H1 (cell line): ENCODE data around the gene TMC4. TPM values are rescaled to one million over a fixed set of nuclear protein-coding genes. Genes with fewer than 3 reads are reported as not detected.

ENCODE experiments used
- CTCF ChIA-PET: fragments of 300-600 bp; sonication (Branson Sonifier 250); formaldehyde crosslinking; loops from one replicate; lab custom pipeline; 2021; ENCODE audit not compliant: partially characterized antibody; lab: Charles Lee
- POLR2A ChIA-PET: fragments of 300-600 bp; sonication (Branson Sonifier 250); formaldehyde crosslinking; loops from one replicate; lab custom pipeline; 2021; ENCODE audit warnings: inconsistent platforms; ENCODE audit not compliant: partially characterized antibody; lab: Charles Lee
- DNase-seq, 2 experiments: peaks; one replicate each; pipeline versions ENCODE4 v3.0.0 to v3.0.0-alpha.2; 2010 to 2022; ENCODE audit warnings: low spot score in 2 of 2, low read depth in 1 of 2, mixed read lengths in 1 of 2
- FAIRE-seq: peaks from 2 replicates; lab custom pipeline; 2011; peaks lifted over from hg19 to GRCh38; lab: Jason Lieb, UNC
- H2AFZ ChIP-seq: 2 replicates; pipeline ENCODE4 v1.8.1; 2012; ENCODE audit warnings: low read length, inconsistent platforms
- H2AK5ac ChIP-seq: 2 replicates; pipeline ENCODE4 v1.6.1; 2013; ENCODE audit warnings: low read depth, low read length
- H2BK120ac ChIP-seq: replicated peaks from 2 replicates; pipeline ENCODE3; 2013; ENCODE audit warnings: low read depth, low read length, inconsistent platforms
- H2BK12ac ChIP-seq: 2 replicates; pipeline ENCODE4 v1.6.1; 2013; ENCODE audit warnings: low read depth, low read length
- H2BK15ac ChIP-seq: 2 replicates; pipeline ENCODE4 v1.6.1; 2013; ENCODE audit warnings: low read length
- H2BK20ac ChIP-seq: 2 replicates; pipeline ENCODE4 v1.6.1; 2013; ENCODE audit warnings: low read length
- H2BK5ac ChIP-seq: 2 replicates; pipeline ENCODE4 v1.6.1; 2013; ENCODE audit warnings: low read depth, low read length
- H3K14ac ChIP-seq: 2 replicates; pipeline ENCODE4 v1.6.1; 2013; ENCODE audit warnings: inconsistent platforms; ENCODE audit not compliant: insufficient read length
- H3K18ac ChIP-seq: 2 replicates; pipeline ENCODE4 v1.6.1; 2013; ENCODE audit warnings: low read length; ENCODE audit errors: extremely low read depth
- H3K23ac ChIP-seq: 2 replicates; pipeline ENCODE4 v1.6.1; 2013; ENCODE audit warnings: inconsistent platforms; ENCODE audit not compliant: insufficient read length
- H3K23me2 ChIP-seq: 2 replicates; pipeline ENCODE4 v1.6.1; 2013; ENCODE audit warnings: low read depth, low read length
- H3K27ac ChIP-seq: 2 replicates; pipeline ENCODE4 v1.6.1; 2011; ENCODE audit warnings: low read depth, low read length, inconsistent platforms
- H3K27me3 ChIP-seq, 4 experiments: replicated peaks in 1 of 4; 1 replicate in 1 of 4; 2 replicates in 3 of 4; pipeline versions ENCODE4 v1.6.1 to v1.8.1; 2011 to 2013; ENCODE audit warnings: low read length in 3 of 4, mild to moderate bottlenecking in 3 of 4, inconsistent platforms in 2 of 4, mixed read lengths in 2 of 4, moderate library complexity in 1 of 4; ENCODE audit not compliant: control insufficient read depth in 3 of 4, insufficient read depth in 3 of 4; ENCODE audit errors: extremely low read depth in 1 of 4
- H3K36me3 ChIP-seq, 4 experiments: 2 replicates each; pipeline versions ENCODE4 v1.6.1 to v1.8.1; 2011 to 2013; ENCODE audit warnings: mild to moderate bottlenecking in 4 of 4, low read length in 3 of 4, moderate library complexity in 2 of 4, control low read depth in 1 of 4, inconsistent platforms in 1 of 4; ENCODE audit not compliant: insufficient read depth in 4 of 4, control insufficient read depth in 2 of 4
- H3K4ac ChIP-seq: replicated peaks from 2 replicates; pipeline ENCODE3; 2013; ENCODE audit warnings: low read length, low read depth, mixed read lengths, inconsistent platforms; ENCODE audit not compliant: insufficient read length
- H3K4me1 ChIP-seq, 4 experiments: replicated peaks in 1 of 4; 1 replicate in 1 of 4; 2 replicates in 3 of 4; pipeline versions ENCODE4 v1.6.1 to v1.8.1; 2011 to 2013; ENCODE audit warnings: low read length in 3 of 4, inconsistent platforms in 2 of 4, mixed read lengths in 1 of 4; ENCODE audit not compliant: insufficient read depth in 4 of 4, control insufficient read depth in 3 of 4
- H3K4me2 ChIP-seq, 2 experiments: 2 replicates each; pipeline versions ENCODE4 v1.6.1 to v1.8.1; 2011 to 2013; ENCODE audit warnings: low read depth in 2 of 2, low read length in 2 of 2, control low read depth in 1 of 2, inconsistent platforms in 1 of 2, mild to moderate bottlenecking in 1 of 2; ENCODE audit not compliant: insufficient read depth in 1 of 2
- H3K4me3 ChIP-seq, 4 experiments: fragments of 200-600, 300-600 bp in 1 of 4; sonication (generic), shearing (Covaris generic), sonication (Bioruptor Twin) in 1 of 4; 2 replicates each; pipeline versions ENCODE4 v1.5.1 to v1.8.1; 2011 to 2016; ENCODE audit warnings: low read length in 4 of 4, low read depth in 3 of 4, control low read depth in 2 of 4, inconsistent platforms in 2 of 4, mild to moderate bottlenecking in 2 of 4, mixed read lengths in 1 of 4, moderate library complexity in 1 of 4; ENCODE audit not compliant: insufficient read depth in 2 of 4; ENCODE audit errors: extremely low read depth in 1 of 4
- H3K56ac ChIP-seq: replicated peaks from 2 replicates; pipeline ENCODE3; 2013; ENCODE audit warnings: low read depth, mild to moderate bottlenecking, mixed read lengths, low read length, inconsistent platforms; ENCODE audit not compliant: insufficient read length
- H3K79me1 ChIP-seq: 2 replicates; pipeline ENCODE4 v1.6.1; 2013; ENCODE audit warnings: low read depth, low read length, control low read depth
- H3K79me2 ChIP-seq, 2 experiments: 2 replicates each; pipeline versions ENCODE4 v1.6.1 to v1.8.1; 2012 to 2013; ENCODE audit warnings: low read length in 2 of 2, mild to moderate bottlenecking in 2 of 2, inconsistent platforms in 1 of 2; ENCODE audit not compliant: insufficient read depth in 2 of 2, control insufficient read depth in 1 of 2
- H3K9ac ChIP-seq, 4 experiments: replicated peaks in 1 of 4; 1 replicate in 1 of 4; 2 replicates in 3 of 4; pipeline versions ENCODE4 v1.6.1 to v1.8.1; 2011 to 2013; ENCODE audit warnings: low read depth in 3 of 4, low read length in 3 of 4, control low read depth in 2 of 4, mild to moderate bottlenecking in 2 of 4, moderate library complexity in 2 of 4, inconsistent platforms in 1 of 4; ENCODE audit errors: extremely low read depth in 1 of 4
- H3K9me3 ChIP-seq, 2 experiments: 2 replicates each; pipeline versions ENCODE4 v1.6.1 to v1.8.1; 2012 to 2013; ENCODE audit warnings: mild to moderate bottlenecking in 2 of 2, moderate library complexity in 2 of 2, control low read depth in 1 of 2, inconsistent platforms in 1 of 2, low read depth in 1 of 2, low read length in 1 of 2, mixed read lengths in 1 of 2; ENCODE audit not compliant: insufficient read depth in 2 of 2
- H4K20me1 ChIP-seq, 2 experiments: replicated peaks in 1 of 2; 2 replicates each; pipeline versions ENCODE3 to v1.8.1; 2011 to 2013; ENCODE audit warnings: inconsistent platforms in 2 of 2, low read length in 2 of 2, mild to moderate bottlenecking in 1 of 2; ENCODE audit not compliant: insufficient read depth in 2 of 2, control insufficient read depth in 1 of 2
- H4K5ac ChIP-seq: 2 replicates; pipeline ENCODE4 v1.6.1; 2013; ENCODE audit warnings: low read length, low read depth, mixed read lengths, inconsistent platforms; ENCODE audit not compliant: insufficient read length
- H4K8ac ChIP-seq: 2 replicates; pipeline ENCODE4 v1.8.0; 2013; ENCODE audit warnings: mild to moderate bottlenecking, moderate library complexity, low read length, inconsistent platforms; ENCODE audit not compliant: insufficient read depth; ENCODE audit errors: extremely low read depth
- H4K91ac ChIP-seq: replicated peaks from 2 replicates; pipeline ENCODE3; 2013; ENCODE audit warnings: low read length, mixed read lengths, inconsistent platforms; ENCODE audit not compliant: insufficient read length
- ATF3 ChIP-seq: IDR thresholded peaks from 2 replicates; pipeline ENCODE4 v1.6.1; 2011; ENCODE audit warnings: low read depth, mild to moderate bottlenecking, low read length; ENCODE audit not compliant: insufficient read depth
- CHD2 ChIP-seq: IDR thresholded peaks from 2 replicates; pipeline ENCODE4 v1.6.1; 2012; ENCODE audit warnings: low read length, improper control_type of control experiment
- EGR1 ChIP-seq: IDR thresholded peaks from 2 replicates; pipeline ENCODE4 v1.6.1; 2011; ENCODE audit warnings: low read depth, low read length, borderline replicate concordance
- FOSL1 ChIP-seq: IDR thresholded peaks from 2 replicates; pipeline ENCODE4 v1.6.1; 2011; ENCODE audit warnings: mild to moderate bottlenecking, low read depth, low read length, moderate library complexity; ENCODE audit not compliant: insufficient read depth
- KDM4A ChIP-seq: IDR thresholded peaks from one replicate; pipeline ENCODE4 v1.7.1; 2012; ENCODE audit warnings: low read depth, mild to moderate bottlenecking, moderate library complexity, low read length, inconsistent platforms; ENCODE audit not compliant: severe bottlenecking
- MAX ChIP-seq: IDR thresholded peaks from 2 replicates; pipeline ENCODE4 v1.6.1; 2012; ENCODE audit warnings: inconsistent platforms
- RBBP5 ChIP-seq: IDR thresholded peaks from 2 replicates; pipeline ENCODE4 v1.7.1; 2012; ENCODE audit warnings: low read depth, mild to moderate bottlenecking, inconsistent platforms, low read length, moderate library complexity, borderline replicate concordance
- SIRT6 ChIP-seq: IDR thresholded peaks from one replicate; pipeline ENCODE4 v1.7.1; 2012; ENCODE audit warnings: low read length, inconsistent platforms
- WGBS, 2 experiments: shearing (Covaris generic) in 1 of 2; methylation state at CpG; one replicate each; pipeline versions ENCODE4 v1.1.6 to v1.1.7; 2013 to 2015; ENCODE audit warnings: low lambda C conversion rate in 2 of 2, mixed read lengths in 2 of 2, inconsistent platforms in 1 of 2, low coverage in 1 of 2, missing lambda C conversion rate in 1 of 2; ENCODE audit not compliant: insufficient replicate concordance in 2 of 2, insufficient coverage in 1 of 2, insufficient read length in 1 of 2; ENCODE audit errors: extremely low coverage in 1 of 2, missing lambda C conversion rate in 1 of 2; 5-methylcytosine and 5-hydroxymethylcytosine counted together
- polyA plus RNA-seq, 7 experiments: library from polyadenylated mRNA; depleted of rRNA in 3 of 7; stranded (reverse) in 5 of 7; unstranded in 2 of 7; fragments of >200 nt in 5 of 7; fragments of 200-250 nt in 2 of 7; gene quantifications; 1 replicate in 5 of 7; 2 replicates in 1 of 7; 4 replicates in 1 of 7; pipeline versions ENCODE4 v1.2.1 to v1.2.3, GENCODE V29; 2011 to 2013; ENCODE audit warnings: missing spikeins in 2 of 7, mixed read lengths in 2 of 7
- total RNA-seq: library from RNA; stranded (reverse); fragmentation: NEBNext Ultra II Directional; extraction: Animal tissue kit (Norgen Biotek cat#: 25700); gene quantifications from 2 replicates; pipeline ENCODE4 v1.2.1, GENCODE V29; 2021

The TMC4 gene
- total and polyA plus RNA-seq, 2 of the 8 experiments (the other 6 are each of a cell fraction or from before 2014, with no cell fraction given), result 5.5 to 6.3 TPM

GRCh38 chr19:54125713-54126112 lies 47.2 kb downstream of the TMC4 start:
- no peak overlapping the region for H3K4me3 ChIP-seq
- no peak overlapping the region for H3K27ac ChIP-seq
- no peak overlapping the region for H3K23ac ChIP-seq
- no peak overlapping the region for H2BK5ac ChIP-seq
- no peaks in the 10 kb centered on the region for H3K9me3 ChIP-seq
- TF ChIP-seq ATF3 (no peak), EGR1 (no peak), KDM4A (no peak), MAX (no peak), CHD2 (no peak), RBBP5 (no peak), FOSL1 (no peak), SIRT6 (no peak)
- H4K8ac ChIP-seq, result no peak overlapping the region
- peaks cover 26 to 74% (median 47%) of the 10 kb centered on the region in 4 experiments for H3K36me3 ChIP-seq
- no peak overlapping the region for H3K4ac ChIP-seq
- no peak overlapping the region for H3K9ac ChIP-seq
- no peak overlapping the region for H2AFZ ChIP-seq
- H3K18ac ChIP-seq, result no peak overlapping the region
- H4K20me1 ChIP-seq, result peaks cover 0 to 11% of the 10 kb centered on the region in 2 experiments
- 82% methylated on average over 9 of the region's 9 CpGs; no CpG with 5 or more reads in 1 of the 2 experiments for WGBS, 2 experiments
- no peaks in the 10 kb centered on the region for H3K4me1 ChIP-seq
- H2BK120ac ChIP-seq, result no peak overlapping the region
- H3K27me3 ChIP-seq, result no peaks in the 10 kb centered on the region
- DNase-seq, result no peak
- no peak overlapping the region for H2BK12ac ChIP-seq
- FAIRE-seq, result no peak
- H3K23me2 ChIP-seq, result no peaks in the 10 kb centered on the region
- H3K56ac ChIP-seq, result no peak overlapping the region
- no peak overlapping the region for H3K14ac ChIP-seq
- CTCF ChIA-PET, result no interaction called here
- H4K91ac ChIP-seq, result no peak overlapping the region
- H3K79me2 ChIP-seq, result no peaks in the 10 kb centered on the region
- H2BK20ac ChIP-seq, result no peak overlapping the region
- no peaks in the 10 kb centered on the region; the same call in 1 of the 2 replicates for H3K79me1 ChIP-seq
- H4K5ac ChIP-seq, result no peak overlapping the region
- H3K4me2 ChIP-seq, result no peak overlapping the region
- no peak overlapping the region for H2BK15ac ChIP-seq
- POLR2A ChIA-PET, result interaction anchor here (1.0 to 5.0 kb wide), 4 partner anchors 7 to 18 kb away, joined by 3 to 40 read pairs (median 8); partner anchors contain the start of genes PRPF31 and TFPT
- H2AK5ac ChIP-seq, result no peak overlapping the region
